ENCODE results near the gene ANO4. TPM values are rescaled to one million over a fixed set of nuclear protein-coding genes. Genes with fewer than 3 reads are reported as not detected.

The ANO4 gene
- 4.1 TPM for total RNA-seq

- DNase-seq (ENCODE audit: low spot score), result peak; percentile 45
These were observed at the start of gene ANO4 for GRCh38 chr12:100794441-100795173. Gene ANO4 (plus strand): TSS chr12:100794776. CDS start chr12:100901786, 107,010 bp downstream.

GRCh38 chr12:100745378-100746071 is 49.1 kb upstream of the ANO4 start:
- DNase-seq (ENCODE audit: low spot score), result no peak

DNA sequence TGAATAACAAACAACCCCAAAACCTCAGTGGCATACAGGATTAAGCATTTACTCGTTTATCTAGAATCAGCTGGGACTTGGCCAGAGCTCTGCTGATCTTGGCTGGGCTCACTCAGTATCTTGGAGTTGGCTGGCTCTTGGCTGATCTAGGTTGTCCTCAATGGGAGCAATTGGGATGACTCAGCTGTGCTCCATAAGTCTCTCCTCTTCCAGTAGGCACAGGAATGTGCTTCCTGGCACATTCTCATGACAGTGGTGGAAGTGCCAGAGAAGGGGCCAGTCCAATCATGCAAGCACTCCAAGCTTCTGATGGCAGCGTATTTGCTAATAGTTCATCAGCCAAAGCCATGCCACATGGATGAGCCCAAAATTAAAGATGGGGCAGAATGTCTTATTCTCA is 41.7 kb upstream of the ANO4 start:
- no peak for DNase-seq (ENCODE audit: low spot score)

DNA sequence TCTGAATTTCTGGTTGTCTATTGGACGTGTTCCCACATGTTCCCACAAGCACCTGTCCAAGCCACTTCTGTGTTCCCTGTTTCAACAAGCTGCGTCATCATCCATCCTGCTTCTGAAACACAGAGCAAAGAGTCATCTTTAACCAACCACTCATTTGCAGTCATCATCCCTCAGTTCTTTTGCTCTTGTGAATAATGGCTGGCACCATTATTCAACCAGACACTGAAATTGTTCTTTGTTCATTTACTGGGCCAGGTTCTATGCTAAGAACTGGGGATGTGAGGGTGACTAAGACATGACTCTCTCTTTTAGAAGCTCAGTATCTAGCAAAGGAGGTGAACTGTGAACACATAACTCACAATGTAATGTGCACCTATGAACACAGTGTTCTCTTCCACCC is 40.7 kb upstream of the ANO4 start:
- DNase-seq (ENCODE audit: low spot score), result no peak

DNA sequence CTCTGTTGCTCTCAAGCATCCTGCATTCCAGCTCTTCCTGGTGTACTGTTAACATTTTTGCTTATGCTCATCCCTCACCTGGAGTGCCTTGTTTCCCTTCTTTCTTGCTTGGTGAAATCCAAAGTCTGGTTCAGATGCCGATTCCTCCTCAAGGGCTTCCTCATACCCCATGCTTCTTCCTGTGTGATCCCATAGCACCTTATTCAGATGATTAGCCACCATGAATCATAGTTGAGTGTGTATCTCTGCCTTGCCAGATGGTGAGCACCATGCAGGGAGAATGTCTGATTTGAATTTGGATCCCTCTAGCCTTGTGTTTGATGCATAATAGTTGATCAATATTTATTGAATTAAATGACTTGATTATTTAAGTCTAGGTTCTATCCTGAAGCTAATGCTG is 39.4 kb upstream of the ANO4 start:
- DNase-seq (ENCODE audit: low spot score), result no peak

DNA sequence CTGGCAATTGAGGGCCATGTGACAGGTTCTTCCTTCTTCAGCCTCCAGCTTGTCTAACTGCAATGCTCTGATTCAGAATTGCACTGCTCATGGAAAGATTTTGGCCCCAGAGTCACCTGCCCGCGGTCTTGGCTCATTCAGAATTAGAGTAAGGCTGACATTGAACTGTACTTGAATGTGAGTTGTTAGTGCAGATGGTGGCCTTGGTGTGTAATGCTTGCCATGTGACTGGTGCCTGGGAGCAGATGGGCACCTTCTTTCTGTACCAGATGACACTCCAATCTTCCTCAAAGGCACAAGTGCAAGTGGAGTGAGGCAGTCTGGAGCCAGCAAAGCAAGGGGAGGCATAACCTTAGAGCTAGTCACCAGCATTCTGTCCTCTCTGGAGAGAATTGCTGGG is 36.5 kb upstream of the ANO4 start:
- no peak for DNase-seq (ENCODE audit: low spot score)

GRCh38 chr12:100767371-100767770 is 27.2 kb upstream of the ANO4 start:
- DNase-seq (ENCODE audit: low spot score), result no peak

GRCh38 chr12:100767950-100768349 is 26.6 kb upstream of the ANO4 start:
- no peak for DNase-seq (ENCODE audit: low spot score)

DNA sequence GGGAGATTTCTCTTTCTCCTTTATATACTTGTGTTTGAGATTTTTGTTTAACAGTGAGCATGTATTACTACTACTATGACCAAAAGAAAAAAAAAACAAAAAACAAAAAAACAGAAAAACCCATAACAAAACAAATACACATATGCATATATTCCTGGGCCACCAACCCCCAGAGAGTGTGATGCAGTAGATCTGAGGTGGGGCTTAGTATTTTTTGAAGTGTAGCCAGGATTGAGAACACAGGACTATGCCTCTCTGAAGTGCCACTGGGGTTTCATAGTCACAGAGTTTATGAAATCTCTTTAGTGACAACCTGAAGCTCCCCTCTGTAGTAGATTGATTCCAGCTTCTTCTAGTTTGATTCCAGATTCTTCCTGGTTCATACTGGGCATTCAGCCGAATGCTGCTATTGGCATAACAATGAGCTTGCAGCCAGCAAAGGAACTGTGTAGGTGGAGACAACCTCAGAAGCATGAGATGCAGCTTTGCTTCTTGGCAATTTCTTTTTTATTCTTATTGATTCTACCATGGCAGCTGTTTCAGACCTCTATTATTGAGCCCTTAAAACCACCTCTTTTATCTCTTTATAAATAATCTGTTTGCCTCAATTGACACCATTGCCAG is 15.5 kb upstream of the ANO4 start:
- no peak for DNase-seq (ENCODE audit: low spot score)

DNA sequence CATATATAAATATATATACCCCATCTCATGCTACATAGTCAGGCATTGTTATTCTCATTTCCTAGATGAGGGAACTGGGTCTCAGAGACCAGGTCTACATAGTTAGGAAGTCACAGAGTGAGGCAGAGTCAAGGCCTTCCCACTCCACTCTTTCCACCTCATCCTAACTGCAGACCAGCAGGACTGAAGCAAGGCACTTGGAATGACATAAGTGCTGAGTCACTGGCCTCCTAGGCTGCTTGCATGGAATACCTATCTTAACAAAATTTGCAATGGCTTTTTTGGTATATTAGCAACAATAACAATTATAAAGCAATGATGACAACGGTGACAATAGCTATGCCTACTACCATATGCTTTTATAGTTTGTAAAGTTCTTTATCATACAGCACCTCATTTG is 5.4 kb upstream of the ANO4 start:
- no peak for DNase-seq (ENCODE audit: low spot score)

DNA sequence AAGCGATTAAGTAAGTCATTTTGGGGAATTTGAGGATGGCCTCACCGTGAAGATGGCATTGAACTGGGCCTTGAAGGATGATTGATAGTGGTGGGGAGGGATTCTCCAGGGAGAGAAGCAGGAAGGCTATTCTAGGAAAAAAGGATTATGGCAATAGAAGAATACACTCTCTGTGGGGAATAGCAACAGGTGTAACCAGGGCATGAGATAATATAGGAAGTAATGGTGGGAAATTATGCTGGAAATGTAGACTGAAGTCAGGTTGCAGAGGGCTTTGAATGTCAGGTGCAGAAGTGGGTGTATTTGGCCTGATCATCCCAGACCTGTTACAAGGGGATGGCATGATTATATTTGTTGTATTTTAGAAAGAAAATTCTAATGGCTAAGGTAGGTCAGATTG is 4.6 kb upstream of the ANO4 start:
- no peak for DNase-seq (ENCODE audit: low spot score)

- DNase-seq (ENCODE audit: low spot score), result no peak
These were observed 4.0 kb upstream of the ANO4 start for GRCh38 chr12:100790552-100790951.

GRCh38 chr12:100793182-100793581 is 1.4 kb upstream of the ANO4 start:
- DNase-seq (ENCODE audit: low spot score), result no peak

GRCh38 chr12:100795174-100795799 is 711 bp downstream of the ANO4 start:
- DNase-seq (ENCODE audit: low spot score), result no peak

- no peak for DNase-seq (ENCODE audit: low spot score)
These were observed 1.2 kb downstream of the ANO4 start for GRCh38 chr12:100795800-100796179.

GRCh38 chr12:100796621-100797020 is 2.0 kb downstream of the ANO4 start:
- no peak for DNase-seq (ENCODE audit: low spot score)

GRCh38 chr12:100797246-100797645 is 2.7 kb downstream of the ANO4 start:
- DNase-seq (ENCODE audit: low spot score), result no peak

DNA sequence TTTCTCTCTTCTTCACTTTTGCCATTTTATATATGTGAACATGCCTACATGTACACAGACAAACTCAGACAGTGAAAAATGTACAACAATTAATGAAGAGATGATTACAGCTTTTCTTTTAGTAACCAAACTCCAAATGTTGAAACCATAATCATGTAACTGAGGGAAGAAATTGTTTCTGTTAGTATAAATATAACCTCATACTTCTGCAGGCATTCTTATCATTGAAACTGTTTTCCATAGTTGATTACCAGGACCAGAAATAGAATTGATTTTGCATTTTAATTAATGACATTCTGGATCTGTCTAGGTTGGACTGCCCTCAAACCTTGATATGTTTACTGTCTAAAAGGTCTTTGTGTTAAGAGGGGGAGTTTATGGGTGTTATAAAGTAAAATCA is 3.2 kb downstream of the ANO4 start:
- DNase-seq (ENCODE audit: low spot score), result no peak

DNA sequence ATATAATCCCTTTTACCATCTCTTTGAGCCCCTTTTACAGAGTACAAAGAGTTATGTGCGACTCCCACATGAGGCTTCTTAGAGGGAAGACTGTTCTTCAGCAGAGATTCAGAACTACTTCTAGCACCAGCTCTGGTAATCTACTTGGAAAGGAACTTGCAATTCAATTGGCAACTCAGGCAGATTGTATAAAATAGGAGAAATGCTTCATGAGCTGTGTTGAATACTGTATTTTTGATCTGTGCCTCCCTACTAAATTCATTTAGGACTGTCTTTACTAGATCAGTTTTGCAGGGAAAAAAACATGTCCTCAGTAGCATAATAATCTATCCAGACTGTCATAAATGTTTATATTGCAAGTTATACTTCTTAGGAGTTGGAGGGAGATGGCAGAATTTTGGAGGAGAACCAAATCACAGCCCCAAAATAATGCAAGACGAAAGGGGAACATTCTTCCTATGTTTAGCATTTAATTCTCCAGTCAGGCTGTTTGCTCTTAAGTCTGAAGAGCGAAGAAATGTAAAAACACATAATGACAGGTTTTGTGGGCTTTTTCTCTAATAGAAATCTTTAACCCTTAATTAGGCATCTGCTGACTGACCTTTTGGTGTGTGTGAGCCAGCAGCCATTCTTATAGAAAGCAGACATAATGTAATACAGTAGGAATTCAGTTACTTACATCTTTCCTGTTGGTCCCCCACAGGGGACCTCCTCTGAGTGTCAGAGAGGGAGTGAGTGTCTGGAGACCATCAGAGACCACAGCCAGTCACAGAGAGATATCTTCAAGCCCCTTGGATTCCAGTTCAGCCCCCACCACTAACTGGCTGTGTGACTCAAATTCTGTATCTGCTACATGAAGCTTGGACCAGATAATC is 3.9 kb downstream of the ANO4 start:
- no peak for DNase-seq (ENCODE audit: low spot score)

DNA sequence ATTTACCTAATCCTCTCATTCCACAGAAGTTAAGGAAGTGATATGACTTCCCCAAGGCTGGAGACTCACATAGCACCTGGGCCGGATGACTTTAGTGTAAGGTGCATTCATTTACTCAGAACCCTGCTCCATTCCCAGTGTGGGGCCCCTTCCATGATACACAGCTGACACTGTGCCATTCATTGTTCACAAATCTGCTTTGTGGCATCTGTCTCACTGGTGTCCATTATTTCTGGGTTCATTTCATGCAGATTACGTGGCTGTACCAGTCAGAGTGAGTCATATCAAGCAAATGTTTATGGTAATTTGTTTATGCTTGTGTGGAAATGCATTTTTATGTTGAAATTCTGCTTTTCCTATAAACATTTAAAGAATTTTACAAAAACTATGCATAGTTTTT is 5.2 kb downstream of the ANO4 start:
- no peak for DNase-seq (ENCODE audit: low spot score)

GRCh38 chr12:100800723-100801122 is 6.1 kb downstream of the ANO4 start:
- no peak for DNase-seq (ENCODE audit: low spot score)

DNA sequence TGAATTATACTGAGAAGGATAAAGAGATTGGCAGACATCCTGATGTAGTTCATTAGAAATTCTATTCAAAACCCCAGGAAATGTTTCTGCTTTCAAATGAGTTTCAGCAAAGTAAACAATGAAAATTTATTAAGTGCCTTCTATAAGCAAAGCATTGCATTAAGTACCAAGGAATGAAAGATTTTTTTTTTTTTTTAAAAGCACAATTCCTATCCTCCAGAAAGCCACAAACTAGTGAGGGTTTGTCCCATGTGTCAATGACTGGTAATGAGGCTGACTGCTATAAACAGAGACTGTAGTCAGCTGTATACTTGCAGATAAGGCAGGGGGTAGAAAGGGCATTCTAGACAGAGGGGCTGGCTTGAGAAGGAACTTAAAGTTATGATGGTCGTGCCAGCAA is 6.7 kb downstream of the ANO4 start:
- no peak for DNase-seq (ENCODE audit: low spot score)
